ENCODE measurements around the gene DOK1. TPM values are rescaled to one million over a fixed set of nuclear protein-coding genes. Genes with fewer than 3 reads are reported as not detected.

DOK1 gene
- polyA plus RNA-seq (2013) = 2.5 and 2.7 TPM in 2 replicates

DNA sequence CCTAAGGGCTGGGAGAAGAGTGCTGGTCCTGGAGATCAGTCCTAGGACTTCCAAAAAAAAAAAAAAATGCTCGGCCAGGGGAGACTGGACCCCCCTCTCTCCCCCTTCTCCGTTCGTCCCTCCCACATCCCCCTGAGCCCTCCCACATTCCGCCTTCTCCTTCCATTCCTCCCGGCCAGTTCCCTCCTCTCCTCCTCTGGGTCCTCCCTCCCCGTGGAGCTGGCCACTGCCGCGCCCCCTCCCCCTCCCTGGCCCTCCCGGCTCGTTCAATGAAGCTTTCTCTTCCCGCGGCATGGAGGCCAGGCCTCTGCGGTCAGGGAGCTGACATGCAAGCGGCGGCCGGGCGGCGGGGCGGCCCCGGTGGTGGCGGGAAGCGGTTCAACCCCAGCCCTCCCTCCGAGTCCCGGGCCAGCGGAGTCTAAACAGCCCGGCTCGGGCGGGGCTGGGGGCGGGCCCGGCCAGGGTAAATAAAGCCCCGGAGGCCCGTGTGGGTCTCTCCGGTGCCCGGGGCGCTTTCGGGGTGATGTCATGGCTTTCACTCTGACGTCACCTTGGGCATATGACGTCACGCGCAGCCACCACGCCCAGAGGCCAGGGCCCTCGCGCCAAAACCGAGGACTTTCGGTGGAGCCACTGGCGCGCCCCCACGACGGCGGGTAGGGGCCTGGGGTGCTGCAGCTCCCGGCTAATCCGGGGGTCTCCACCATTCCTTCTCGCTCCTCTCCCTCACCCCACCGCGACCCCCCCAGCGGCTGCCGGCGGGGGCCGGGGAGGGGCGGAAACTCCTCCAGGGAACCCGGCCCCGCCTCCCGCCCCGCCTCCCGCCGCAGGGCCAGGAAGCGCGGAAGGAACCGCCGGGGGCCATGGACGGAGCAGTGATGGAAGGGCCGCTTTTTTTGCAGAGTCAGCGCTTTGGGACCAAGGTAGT, at the start of gene DOK1, which contains the start of gene LOXL3:
TSS of gene DOK1 (plus strand) at position 829 of the 928 bp plus-strand sequence. CDS start at position 864, 35 bp downstream.
TSS of gene LOXL3 (minus strand) at position 51 of the 928 bp plus-strand sequence. CDS start 1,308 bp downstream, outside the sequence.
- Histone ChIP-seq H4K91ac (ENCODE audit: low read depth, low read length) (peak within 1 kb of the TSS; percentile 70), H2BK120ac (ENCODE audit: insufficient read depth, low read length, poor library complexity) (peak within 1 kb of the TSS; percentile 3), H3K14ac (ENCODE audit: low read length) (peak within 1 kb of the TSS; percentile 54), H2AFZ (ENCODE audit: insufficient read depth, low read length, poor library complexity) (peak within 1 kb of the TSS; percentile 61), H3K27ac (ENCODE audit: low read depth, low read length) (no peak within 1 kb of the TSS), H3K79me1 (ENCODE audit: low read length) (peaks cover 7% of the 10 kb centered on the region), H2AK5ac (ENCODE audit: low read length) (no peak within 1 kb of the TSS), H4K8ac (ENCODE audit: low read depth, low read length) (peak within 1 kb of the TSS; percentile 64), H3K9ac (ENCODE audit: low read length) (peak within 1 kb of the TSS; percentile 29), H3K79me2 (ENCODE audit: control insufficient read depth, insufficient read depth, low read length, poor library complexity) (no peaks in the 10 kb centered on the region), H3K4me1 (ENCODE audit: control insufficient read depth in 1 of 2, insufficient read depth in 2 of 2, low read length in 2 of 2) (peaks cover 10 to 20% of the 10 kb centered on the region in 2 experiments), H3K4me2 (ENCODE audit: low read length) (peak within 1 kb of the TSS; percentile 82), H3K4ac (ENCODE audit: low read depth, low read length) (no peak within 1 kb of the TSS), H3K36me3 (ENCODE audit: control insufficient read depth in 1 of 2, insufficient read depth in 2 of 2, low read length in 2 of 2) (no peaks in the 10 kb centered on the region), H3K9me3 (ENCODE audit: insufficient read depth, low read depth, low read length) (peaks cover 9% of the 10 kb centered on the region), H2BK12ac (ENCODE audit: low read length) (peak within 1 kb of the TSS; percentile 13), H3K18ac (ENCODE audit: low read length) (peak within 1 kb of the TSS; percentile 85), H4K12ac (ENCODE audit: low read depth, low read length) (peak within 1 kb of the TSS; percentile 58), H3K27me3 (ENCODE audit: insufficient read depth, low read length) (peaks cover 30% of the 10 kb centered on the region), H2BK5ac (ENCODE audit: low read depth, low read length, poor library complexity) (peak within 1 kb of the TSS; percentile 12), H3K23ac (ENCODE audit: low read length) (no peak within 1 kb of the TSS), H3K4me3 (ENCODE audit: low read depth, low read length) (peak within 1 kb of the TSS; percentile 67)
- peak; percentile 84 to 91 for DNase-seq
- no CpG with 5 or more reads among the region's 73 CpGs for WGBS (ENCODE audit: extremely low coverage, insufficient coverage, insufficient read length)

DNA sequence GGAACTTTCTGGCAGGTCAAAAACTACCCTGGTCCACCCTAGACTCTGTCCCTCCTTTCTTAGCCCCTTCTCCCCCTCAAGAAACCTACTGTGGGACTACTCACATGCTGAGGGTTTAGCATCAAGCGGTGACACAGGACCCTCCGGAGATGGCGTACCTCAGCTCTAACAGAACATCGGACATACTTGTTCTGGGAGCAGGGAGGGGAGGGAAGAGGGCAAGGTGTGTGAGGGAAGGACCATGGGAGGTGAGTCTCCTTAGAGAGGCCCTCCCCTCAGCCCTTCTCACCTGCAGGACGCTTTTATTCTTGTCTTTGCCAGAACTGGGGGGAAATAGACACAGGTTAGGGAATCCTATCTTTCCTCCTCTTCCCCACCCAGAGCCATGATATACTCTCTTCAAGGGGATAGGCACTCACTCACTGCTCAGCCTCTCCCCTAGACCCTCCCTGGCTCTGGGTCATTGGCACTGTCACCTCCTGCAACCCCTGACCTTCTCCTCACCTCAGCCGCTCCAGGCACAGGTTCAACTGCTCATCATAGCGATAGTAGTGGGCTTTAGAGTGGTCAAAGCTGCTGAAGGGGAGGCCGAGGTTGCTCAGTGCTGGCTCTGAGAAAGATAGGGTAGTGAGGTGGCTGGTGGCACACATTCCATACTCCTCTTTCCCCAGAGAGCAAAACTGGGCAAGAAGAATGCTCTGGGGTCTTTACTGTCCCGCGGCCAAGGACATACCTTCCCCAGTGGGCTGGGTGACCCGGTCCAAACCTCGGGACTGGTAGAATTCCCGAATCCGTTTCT, 48.9 kb upstream of the DOK1 start:
- H2AK5ac ChIP-seq (ENCODE audit: low read length) = no peak overlapping the region
- peaks cover 2% of the 10 kb centered on the region for H3K9me3 ChIP-seq (ENCODE audit: insufficient read depth, low read depth, low read length)
- no peak overlapping the region for H3K18ac ChIP-seq (ENCODE audit: low read length)
- no peak overlapping the region for H3K14ac ChIP-seq (ENCODE audit: low read length)
- H4K12ac ChIP-seq (ENCODE audit: low read depth, low read length) = no peak overlapping the region
- H3K27ac ChIP-seq (ENCODE audit: low read depth, low read length) = no peak overlapping the region
- peaks cover 39% of the 10 kb centered on the region for H3K27me3 ChIP-seq (ENCODE audit: insufficient read depth, low read length)
- peaks cover 19 to 24% of the 10 kb centered on the region in 2 experiments for H3K4me1 ChIP-seq (ENCODE audit: control insufficient read depth in 1 of 2, insufficient read depth in 2 of 2, low read length in 2 of 2)
- no peak for DNase-seq
- no peak overlapping the region for H2BK12ac ChIP-seq (ENCODE audit: low read length)
- peaks cover 16% of the 10 kb centered on the region for H3K79me2 ChIP-seq (ENCODE audit: control insufficient read depth, insufficient read depth, low read length, poor library complexity)
- no peak overlapping the region for H3K23ac ChIP-seq (ENCODE audit: low read length)
- no peak overlapping the region for H3K4ac ChIP-seq (ENCODE audit: low read depth, low read length)
- no peak overlapping the region for H4K91ac ChIP-seq (ENCODE audit: low read depth, low read length)
- H3K9ac ChIP-seq (ENCODE audit: low read length) = no peak overlapping the region
- peaks cover 28% of the 10 kb centered on the region for H3K79me1 ChIP-seq (ENCODE audit: low read length)
- no peak overlapping the region for H4K8ac ChIP-seq (ENCODE audit: low read depth, low read length)
- WGBS (ENCODE audit: extremely low coverage, insufficient coverage, insufficient read length) = no CpG with 5 or more reads among the region's 14 CpGs
- no peak overlapping the region for H3K4me2 ChIP-seq (ENCODE audit: low read length)
- no peak overlapping the region for H2BK5ac ChIP-seq (ENCODE audit: low read depth, low read length, poor library complexity)
- no peak overlapping the region for H3K4me3 ChIP-seq (ENCODE audit: low read depth, low read length)
- peaks cover 8 to 11% of the 10 kb centered on the region in 2 experiments for H3K36me3 ChIP-seq (ENCODE audit: control insufficient read depth in 1 of 2, insufficient read depth in 2 of 2, low read length in 2 of 2)
- no peak overlapping the region for H2AFZ ChIP-seq (ENCODE audit: insufficient read depth, low read length, poor library complexity)
- no peak overlapping the region for H2BK120ac ChIP-seq (ENCODE audit: insufficient read depth, low read length, poor library complexity)

DNA sequence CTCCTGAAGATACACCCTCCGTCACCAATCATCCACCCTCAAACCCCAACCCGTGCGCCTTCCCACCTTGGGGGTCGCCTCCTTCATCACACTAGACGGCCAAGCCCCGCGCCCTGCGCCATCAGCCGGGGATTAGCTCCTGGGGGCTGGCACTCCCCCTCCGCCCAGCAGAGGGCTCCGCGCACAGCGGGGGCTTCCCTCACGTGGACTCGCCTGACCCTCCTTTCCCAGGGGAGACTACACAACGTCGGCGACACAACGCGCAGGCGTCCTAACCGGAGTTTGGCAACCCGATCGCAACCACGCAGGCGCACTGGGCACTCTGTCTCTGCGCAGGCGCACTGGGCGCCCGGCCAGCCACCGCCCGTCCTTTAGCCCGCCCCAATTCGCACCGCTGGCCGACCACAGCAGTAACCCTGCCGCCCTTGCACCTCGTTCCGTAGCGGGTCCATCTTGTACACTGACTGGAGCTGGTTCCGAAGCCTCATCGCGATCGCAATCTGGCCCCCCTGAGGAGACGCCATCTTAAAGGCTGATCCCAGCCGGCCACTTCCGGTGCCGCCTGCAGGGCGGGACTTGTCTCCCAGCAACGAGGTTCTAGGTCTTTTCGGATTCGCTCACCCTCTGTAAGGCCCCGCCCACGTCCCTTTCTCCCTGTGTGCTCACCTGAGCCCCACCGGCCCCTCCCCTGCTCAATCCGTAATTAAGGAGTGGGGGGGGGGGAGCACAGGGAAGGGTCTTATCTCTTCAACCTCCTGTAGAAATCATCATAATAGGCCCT, 47.2 kb upstream of the DOK1 start, which contains the start of gene PCGF1:
TSS of gene PCGF1 (minus strand) at position 551 of the 781 bp plus-strand sequence. CDS start at position 524, 27 bp downstream.
- Histone ChIP-seq H3K9me3 (ENCODE audit: insufficient read depth, low read depth, low read length) (peaks cover 2% of the 10 kb centered on the region), H3K4me3 (ENCODE audit: low read depth, low read length) (peak within 1 kb of the TSS; percentile 98), H3K23ac (ENCODE audit: low read length) (no peak within 1 kb of the TSS), H2BK5ac (ENCODE audit: low read depth, low read length, poor library complexity) (peak within 1 kb of the TSS; percentile 95), H4K91ac (ENCODE audit: low read depth, low read length) (peak within 1 kb of the TSS; percentile 99), H3K27ac (ENCODE audit: low read depth, low read length) (peak within 1 kb of the TSS; percentile 98), H2AFZ (ENCODE audit: insufficient read depth, low read length, poor library complexity) (peak within 1 kb of the TSS; percentile 98), H2BK120ac (ENCODE audit: insufficient read depth, low read length, poor library complexity) (peak within 1 kb of the TSS; percentile 94), H3K18ac (ENCODE audit: low read length) (peak within 1 kb of the TSS; percentile 97), H3K79me2 (ENCODE audit: control insufficient read depth, insufficient read depth, low read length, poor library complexity) (peaks cover 16% of the 10 kb centered on the region), H3K9ac (ENCODE audit: low read length) (peak within 1 kb of the TSS; percentile 96), H4K12ac (ENCODE audit: low read depth, low read length) (peak within 1 kb of the TSS; percentile 93), H3K4me2 (ENCODE audit: low read length) (peak within 1 kb of the TSS; percentile 95), H4K8ac (ENCODE audit: low read depth, low read length) (peak within 1 kb of the TSS; percentile 98), H3K79me1 (ENCODE audit: low read length) (peaks cover 27% of the 10 kb centered on the region), H3K4me1 (ENCODE audit: control insufficient read depth in 1 of 2, insufficient read depth in 2 of 2, low read length in 2 of 2) (peaks cover 19 to 20% of the 10 kb centered on the region in 2 experiments), H3K36me3 (ENCODE audit: control insufficient read depth in 1 of 2, insufficient read depth in 2 of 2, low read length in 2 of 2) (peaks cover 8 to 11% of the 10 kb centered on the region in 2 experiments), H3K27me3 (ENCODE audit: insufficient read depth, low read length) (peaks cover 36% of the 10 kb centered on the region), H2BK12ac (ENCODE audit: low read length) (peak within 1 kb of the TSS; percentile 7), H3K14ac (ENCODE audit: low read length) (peak within 1 kb of the TSS; percentile 99), H2AK5ac (ENCODE audit: low read length) (peak within 1 kb of the TSS; percentile 80), H3K4ac (ENCODE audit: low read depth, low read length) (peak within 1 kb of the TSS; percentile 88)
- DNase-seq = peak; percentile 99 to 100
- no CpG with 5 or more reads among the region's 56 CpGs for WGBS (ENCODE audit: extremely low coverage, insufficient coverage, insufficient read length)
